Hematopoietic multipotent progenitor cell treated with erythropoietin and hydrocortisone succinate and interleukin-3 and kit ligand, for 6 days (in vitro differentiated cells): ENCODE results near the gene DSCAM.
"Not testable (repeated sequence)": the region's sequence is repeated elsewhere in the genome, so short reads cannot be mapped to it uniquely, and the experiment has no call there.

Experiments
- DNase-seq: peaks from one replicate; pipeline ENCODE4 v3.0.0-alpha.2; 2015

The DSCAM gene

DNA sequence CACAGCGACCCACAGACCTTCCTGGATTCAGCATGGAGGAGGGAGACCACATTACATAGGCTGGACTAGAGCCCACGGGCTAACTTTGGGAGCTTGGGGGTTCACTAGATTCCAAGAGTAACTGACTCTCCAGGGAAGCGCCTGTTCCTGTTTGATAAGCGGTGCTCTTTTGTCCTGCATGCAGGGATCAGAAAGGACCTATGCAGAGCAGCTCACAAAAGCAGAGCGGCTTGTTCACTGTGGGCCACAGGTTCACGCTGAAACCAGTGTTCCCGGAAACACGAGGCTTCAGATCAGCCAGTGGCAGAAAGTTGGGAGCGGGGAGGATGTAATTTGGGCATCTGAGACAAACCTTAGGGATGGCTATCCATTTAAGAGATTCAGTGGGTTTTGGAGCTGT, 575.8 kb downstream of the DSCAM start:
- DNase-seq, result no peak

- no peak for DNase-seq
These were observed 576.9 kb downstream of the DSCAM start for GRCh38 chr21:40270047-40270446.

DNA sequence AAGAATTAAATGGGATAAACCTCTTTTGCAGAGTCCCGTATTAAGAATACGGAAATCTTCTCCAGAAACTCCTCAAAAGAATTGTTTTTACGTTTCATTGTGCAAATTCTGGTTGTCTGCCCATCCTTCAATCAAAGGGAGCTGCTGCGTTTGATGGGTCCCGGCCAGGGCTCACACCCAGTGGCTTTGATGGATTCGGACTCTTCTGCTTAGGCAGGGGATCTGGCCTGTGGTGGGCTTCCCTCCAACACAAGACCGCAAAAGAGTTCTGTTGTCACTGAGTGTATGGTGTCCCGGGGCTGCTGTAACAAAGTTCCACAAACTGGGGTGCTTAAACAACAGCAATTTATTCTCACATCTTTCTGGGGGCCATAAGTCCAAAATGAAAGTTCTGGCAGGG, 577.7 kb downstream of the DSCAM start:
- no peak for DNase-seq

- not testable (repeated sequence) for DNase-seq
These were observed 588.5 kb downstream of the DSCAM start for GRCh38 chr21:40258456-40258855.

DNA sequence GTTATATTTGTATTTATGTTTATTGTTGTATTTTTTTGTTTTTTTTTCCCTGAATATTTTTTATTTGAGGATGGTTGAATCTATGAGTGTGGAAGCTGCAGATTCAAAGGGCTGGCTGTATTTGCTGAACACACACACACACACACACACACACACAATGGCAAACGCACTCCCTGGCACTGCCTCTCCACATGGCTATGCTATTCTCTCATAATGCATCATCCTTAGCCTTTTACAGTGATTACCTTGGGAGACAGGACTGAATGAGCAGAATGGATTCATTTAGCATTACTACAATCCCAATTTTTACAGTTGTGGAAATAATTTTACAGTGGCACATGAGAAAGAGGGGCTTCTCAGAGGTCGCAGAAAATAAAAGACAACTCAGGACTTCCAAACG, 589.6 kb downstream of the DSCAM start:
- DNase-seq, result no peak

GRCh38 chr21:40255518-40256444, 591.2 kb downstream of the DSCAM start:
- no peak for DNase-seq

DNA sequence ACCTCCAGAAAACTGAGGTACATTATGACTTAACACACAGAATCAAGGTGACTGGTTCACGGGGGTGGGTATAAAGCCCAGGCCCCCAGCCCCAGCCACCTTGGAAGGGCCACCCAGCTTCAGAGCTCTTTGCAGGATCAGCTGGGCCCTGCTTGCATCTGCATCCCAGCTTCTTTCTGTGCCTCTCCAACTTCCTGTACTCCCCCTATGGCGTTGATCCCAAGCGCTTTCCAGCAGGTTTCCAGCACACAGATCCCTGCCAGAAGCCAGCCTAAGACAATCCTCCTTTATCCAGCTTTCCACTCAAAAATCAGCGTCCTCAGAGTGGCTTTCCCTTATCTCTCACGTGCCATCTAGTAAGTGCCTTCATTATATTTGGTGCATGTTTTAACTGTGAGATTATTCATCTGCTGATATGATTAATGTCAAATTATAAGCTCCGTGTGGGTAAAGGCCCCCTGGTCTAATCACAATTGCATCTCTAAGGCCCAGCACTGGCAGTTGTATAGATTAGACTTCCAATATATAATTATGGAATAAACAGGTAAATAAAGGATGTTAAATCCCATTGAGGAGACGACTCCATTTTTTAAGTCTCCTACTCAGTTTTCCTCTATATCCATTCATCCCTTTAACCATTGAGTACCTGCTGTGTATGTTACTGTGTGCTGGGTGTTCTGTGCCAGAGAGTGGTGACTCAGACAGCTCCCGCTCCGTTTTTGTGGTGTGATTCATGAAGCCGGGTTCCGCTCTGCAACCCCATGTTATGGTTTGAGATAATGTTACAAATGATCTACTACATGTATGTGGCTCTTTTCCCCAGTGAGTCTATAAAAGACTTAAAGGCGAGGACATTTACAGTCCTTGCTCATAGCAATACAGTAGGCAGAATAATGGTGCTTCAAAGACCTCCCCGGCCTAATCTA, 592.2 kb downstream of the DSCAM start:
- DNase-seq, result no peak

DNA sequence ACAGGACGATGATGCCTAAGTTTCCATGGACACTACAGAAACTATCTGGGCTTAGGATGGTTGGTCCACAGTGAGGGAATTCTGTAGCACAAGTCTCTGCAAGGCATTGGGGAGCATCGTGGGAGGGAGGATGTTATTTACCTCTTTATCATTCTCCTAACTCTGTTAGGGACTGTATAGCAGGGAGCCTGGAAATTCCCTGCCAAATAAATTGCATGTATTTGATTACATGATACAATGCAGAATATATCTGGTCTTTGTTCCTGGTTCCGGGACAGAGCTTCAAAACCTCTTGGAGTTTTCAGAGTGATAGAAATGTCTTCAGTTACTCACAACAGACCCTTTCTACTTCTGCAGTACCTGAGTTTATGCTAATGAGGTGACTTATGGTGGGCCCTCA, 593.8 kb downstream of the DSCAM start:
- DNase-seq, result no peak

GRCh38 chr21:40250514-40251294, 596.3 kb downstream of the DSCAM start:
- DNase-seq, result no peak

- no peak for DNase-seq
These were observed 602.0 kb downstream of the DSCAM start for GRCh38 chr21:40244981-40245380.

- DNase-seq, result no peak
These were observed 603.3 kb downstream of the DSCAM start for GRCh38 chr21:40243685-40244084.

- DNase-seq, result no peak
These were observed 604.2 kb downstream of the DSCAM start for GRCh38 chr21:40242586-40243265.

- no peak for DNase-seq
These were observed 611.4 kb downstream of the DSCAM start for GRCh38 chr21:40235528-40235927.

- DNase-seq, result no peak
These were observed 615.0 kb downstream of the DSCAM start for GRCh38 chr21:40231979-40232378.

DNA sequence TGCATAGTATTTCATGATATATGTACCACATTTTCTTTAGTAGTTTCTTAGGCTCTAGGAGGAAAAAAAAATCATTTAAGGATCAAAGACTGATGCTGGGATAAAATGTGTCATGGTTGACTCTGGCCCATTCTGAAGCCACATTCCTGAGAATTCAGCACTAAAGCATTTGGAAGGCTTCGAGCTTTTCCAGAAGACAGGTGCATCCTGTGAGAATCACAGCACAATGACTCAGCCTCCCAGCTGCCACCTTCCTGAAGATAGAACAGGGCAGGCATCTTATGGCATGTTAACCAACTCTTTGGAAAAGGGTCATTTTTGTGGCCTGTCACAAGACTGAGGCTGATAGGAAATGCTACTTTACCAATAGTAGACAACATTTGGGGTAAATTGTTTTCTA, 619.9 kb downstream of the DSCAM start:
- DNase-seq, result no peak

DNA sequence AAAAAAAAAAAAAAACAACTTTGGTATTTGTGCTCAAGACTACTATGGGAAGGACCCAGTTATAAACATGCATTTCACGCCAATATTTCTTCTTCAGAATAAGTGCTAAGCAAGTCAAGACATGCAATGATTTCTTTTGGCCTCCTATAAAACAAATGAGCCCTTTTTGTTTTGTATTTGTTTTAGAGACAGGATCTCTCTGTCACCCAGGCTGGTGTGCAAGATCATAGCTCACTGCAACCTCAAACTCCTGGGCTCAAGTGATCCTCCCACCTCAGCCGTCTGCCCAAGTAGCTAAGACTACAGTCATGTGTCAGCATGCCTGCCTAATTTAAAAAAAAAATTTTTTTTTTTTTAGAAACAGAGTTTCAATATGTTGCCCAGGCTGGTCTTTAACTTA, 631.0 kb downstream of the DSCAM start:
- no peak for DNase-seq

- no peak for DNase-seq
These were observed 636.7 kb downstream of the DSCAM start for GRCh38 chr21:40210251-40210650.

DNA sequence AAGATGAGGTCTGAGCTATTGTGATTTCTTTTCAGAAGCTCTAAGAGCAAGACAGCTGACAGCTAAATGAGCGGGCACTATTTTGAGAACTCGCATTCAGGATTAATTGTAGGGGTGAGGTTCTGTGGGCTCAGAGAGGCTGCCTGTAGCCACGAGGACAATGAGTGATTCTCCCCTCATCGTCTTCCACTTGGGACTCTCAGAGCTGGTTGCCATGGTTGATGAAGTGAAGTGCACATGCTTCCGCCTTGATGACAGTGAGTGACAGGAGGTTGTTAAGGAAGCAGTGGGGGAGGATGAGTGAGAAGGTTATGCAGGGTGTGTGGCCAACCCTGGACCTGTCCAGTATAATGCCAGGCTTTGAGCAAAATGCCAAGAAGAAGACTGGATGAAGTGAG, 638.0 kb downstream of the DSCAM start:
- DNase-seq, result no peak

DNA sequence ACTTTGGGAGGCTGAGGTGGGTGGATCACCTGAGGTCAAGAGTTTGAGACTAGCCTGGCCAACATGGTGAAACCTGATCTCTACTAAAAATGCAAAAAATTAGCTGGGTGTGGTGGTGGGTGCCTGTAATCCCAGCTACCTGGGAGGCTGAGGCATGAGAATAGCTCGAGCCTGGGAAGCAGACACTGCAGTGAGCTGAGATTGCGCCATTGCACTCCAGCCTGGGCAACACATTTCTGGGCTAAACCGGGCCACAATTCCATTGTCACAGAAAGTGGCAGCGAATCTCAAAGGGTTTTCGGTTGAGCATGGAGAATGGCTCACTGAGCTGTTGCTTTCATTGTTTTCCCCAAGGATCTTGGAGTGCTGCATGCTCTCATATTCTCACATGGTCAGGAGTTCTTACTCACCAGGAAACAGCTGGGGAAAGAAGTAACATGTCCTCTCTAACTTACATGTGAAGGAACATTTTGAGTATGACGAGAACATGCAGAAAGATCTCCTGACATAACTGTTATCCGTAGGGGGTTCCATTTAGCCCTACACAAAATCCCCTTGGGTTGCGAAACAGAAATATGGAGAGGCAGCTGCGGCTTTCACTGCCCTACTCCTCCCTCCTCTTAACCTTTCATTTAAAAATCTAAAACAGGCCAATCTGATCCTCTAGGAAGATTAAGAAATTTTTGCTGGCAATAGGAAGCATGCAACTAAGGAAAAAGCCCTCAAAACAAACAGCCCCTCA, 638.6 kb downstream of the DSCAM start:
- no peak for DNase-seq

DNA sequence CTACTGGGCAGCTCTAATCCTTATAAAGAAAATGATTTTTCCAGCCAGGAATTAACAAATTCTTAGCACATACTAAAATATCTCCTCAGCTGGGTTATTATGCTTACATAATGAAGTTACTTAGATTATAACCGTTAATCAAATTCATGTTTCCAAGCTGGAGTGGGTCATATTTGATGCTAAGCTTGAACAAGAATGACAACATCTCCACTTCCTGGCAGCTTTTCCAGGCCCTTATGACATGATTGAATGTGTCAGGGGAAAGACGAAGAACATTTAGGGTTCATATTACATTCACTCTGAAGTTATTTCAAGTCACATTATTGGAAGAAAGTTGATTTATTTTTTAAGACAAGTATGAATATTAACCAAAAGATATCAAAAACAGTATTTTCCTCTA, 646.0 kb downstream of the DSCAM start:
- no peak for DNase-seq

- no peak for DNase-seq
These were observed 646.8 kb downstream of the DSCAM start for GRCh38 chr21:40200126-40200525.
